GM12801 (cell line): ENCODE measurements around the gene MINDY2.

Experiments used
- TF ChIP-seq, protein P1 (sequence below): IDR thresholded peaks from one replicate; pipeline ENCODE4 v1.5.1; 2011; ENCODE audit warnings: control low read depth; ENCODE audit not compliant: insufficient read length; ENCODE audit errors: extremely low read depth

MINDY2 gene

DNA sequence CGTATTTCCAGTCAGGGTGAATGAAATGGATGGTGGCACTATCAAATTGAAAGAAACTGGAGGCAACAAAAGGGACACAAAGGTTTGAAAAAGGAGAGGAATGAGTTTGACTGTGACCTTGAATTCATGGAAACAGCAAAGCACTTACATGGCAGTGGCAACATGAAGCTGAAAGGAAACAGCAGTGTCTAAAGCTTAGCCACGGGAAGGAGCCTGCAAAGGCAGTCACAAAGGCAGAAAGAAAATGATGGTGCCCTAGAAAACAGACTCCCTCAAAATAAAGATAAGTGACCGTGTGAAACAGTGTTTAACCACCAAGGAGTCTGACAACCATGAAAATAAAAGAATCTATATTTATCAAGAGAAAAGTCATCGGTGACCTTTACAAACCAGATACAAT is 111.1 kb downstream of the MINDY2 start:
- TF ChIP-seq, protein P1, sequence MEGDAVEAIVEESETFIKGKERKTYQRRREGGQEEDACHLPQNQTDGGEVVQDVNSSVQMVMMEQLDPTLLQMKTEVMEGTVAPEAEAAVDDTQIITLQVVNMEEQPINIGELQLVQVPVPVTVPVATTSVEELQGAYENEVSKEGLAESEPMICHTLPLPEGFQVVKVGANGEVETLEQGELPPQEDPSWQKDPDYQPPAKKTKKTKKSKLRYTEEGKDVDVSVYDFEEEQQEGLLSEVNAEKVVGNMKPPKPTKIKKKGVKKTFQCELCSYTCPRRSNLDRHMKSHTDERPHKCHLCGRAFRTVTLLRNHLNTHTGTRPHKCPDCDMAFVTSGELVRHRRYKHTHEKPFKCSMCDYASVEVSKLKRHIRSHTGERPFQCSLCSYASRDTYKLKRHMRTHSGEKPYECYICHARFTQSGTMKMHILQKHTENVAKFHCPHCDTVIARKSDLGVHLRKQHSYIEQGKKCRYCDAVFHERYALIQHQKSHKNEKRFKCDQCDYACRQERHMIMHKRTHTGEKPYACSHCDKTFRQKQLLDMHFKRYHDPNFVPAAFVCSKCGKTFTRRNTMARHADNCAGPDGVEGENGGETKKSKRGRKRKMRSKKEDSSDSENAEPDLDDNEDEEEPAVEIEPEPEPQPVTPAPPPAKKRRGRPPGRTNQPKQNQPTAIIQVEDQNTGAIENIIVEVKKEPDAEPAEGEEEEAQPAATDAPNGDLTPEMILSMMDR: no peak

DNA sequence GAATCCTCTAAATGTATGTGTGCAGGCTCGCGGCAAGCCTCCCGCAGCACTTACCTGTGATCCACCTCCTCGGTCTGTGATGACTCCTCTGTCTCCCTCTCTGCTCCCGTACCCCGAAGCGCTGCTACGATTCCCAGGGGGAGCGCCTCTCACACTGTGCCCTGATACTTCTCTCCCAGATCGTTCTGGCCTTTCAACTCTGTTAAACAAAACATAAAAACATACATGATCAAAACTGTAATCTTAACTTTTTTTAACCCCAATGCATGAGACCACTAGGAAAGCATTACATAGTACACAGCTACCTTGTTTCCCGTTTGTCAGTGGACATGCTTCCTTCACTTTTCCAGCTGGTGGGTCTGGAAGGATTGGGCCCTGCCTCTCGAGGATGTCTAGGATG is 115.8 kb downstream of the MINDY2 start:
- TF ChIP-seq, protein P1: no peak

DNA sequence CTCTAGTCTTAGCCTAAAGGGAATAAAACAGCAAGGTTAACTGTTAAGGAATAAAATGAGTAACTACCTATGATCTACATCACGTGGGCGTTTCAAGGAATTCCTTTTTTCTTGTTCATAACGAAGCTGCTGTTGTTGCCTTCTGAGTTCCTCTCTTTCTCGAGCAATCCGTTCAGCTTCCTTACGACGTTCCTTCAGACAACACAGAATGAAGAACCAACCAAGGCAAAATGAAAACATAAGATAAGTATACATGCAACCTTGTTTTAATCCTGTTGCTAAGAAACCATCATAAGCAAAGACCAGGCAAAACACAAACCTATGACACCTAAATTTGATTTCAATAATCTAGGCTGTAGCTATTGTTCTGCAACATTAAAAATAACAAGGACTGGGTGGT is 118.3 kb downstream of the MINDY2 start:
- TF ChIP-seq, protein P1: no peak

DNA sequence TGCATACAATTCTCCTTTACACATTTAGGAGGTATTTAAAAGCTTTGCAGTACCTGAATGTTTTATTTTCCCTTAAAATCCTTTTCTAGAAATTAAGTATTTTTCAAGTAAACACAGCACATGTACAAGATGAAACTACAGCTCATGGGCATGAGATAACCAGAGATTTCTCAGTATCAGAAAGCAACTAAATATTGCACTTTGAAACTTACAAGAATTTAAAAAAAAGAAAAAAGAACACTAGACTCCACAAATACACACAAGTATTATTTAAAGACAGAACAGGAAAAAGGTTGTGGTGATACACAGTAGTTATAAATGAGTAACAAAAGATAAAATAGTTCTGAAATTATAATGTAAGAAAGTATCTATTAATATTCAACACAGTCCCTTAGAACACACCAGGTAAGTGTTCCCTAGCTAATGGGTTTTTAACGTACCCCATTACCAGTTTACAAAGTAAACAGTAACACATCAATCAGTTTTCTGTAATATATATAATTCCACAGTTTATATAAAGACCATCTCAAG is 127.1 kb downstream of the MINDY2 start:
- TF ChIP-seq, protein P1: no peak

GRCh38 chr15:58900631-58901030 is 129.5 kb downstream of the MINDY2 start:
- TF ChIP-seq, protein P1: no peak

- TF ChIP-seq, protein P1: no peak
Observed at GRCh38 chr15:58908550-58909309, 137.6 kb downstream of the MINDY2 start.

GRCh38 chr15:58909616-58910015 is 138.5 kb downstream of the MINDY2 start:
- TF ChIP-seq, protein P1: no peak
